ENCODE data around the gene AASDH. TPM values are rescaled to one million over a fixed set of nuclear protein-coding genes. Genes with fewer than 3 reads are reported as not detected.

AASDH gene
- total RNA-seq, 1 donor from 2014 or later: 9.6 TPM

GRCh38 chr4:56320293-56320692 lies 67.0 kb downstream of the AASDH start:
- no peak overlapping the region for H3K4me3 Mint-ChIP-seq (ENCODE audit: unreplicated experiment)
- H3K27me3 Mint-ChIP-seq (ENCODE audit: unreplicated experiment): peaks cover 3% of the 10 kb centered on the region
- no peaks in the 10 kb centered on the region for H3K4me1 Mint-ChIP-seq (ENCODE audit: unreplicated experiment)
- DNase-seq (ENCODE audit: low spot score): no peak
- H3K36me3 Mint-ChIP-seq (ENCODE audit: low read depth, unreplicated experiment): peaks cover 16% of the 10 kb centered on the region
- TF ChIP-seq CTCF (IDR thresholded peaks at IDR 0.05; ENCODE audit: unreplicated experiment): no peak
- no peaks in the 10 kb centered on the region for H3K9me3 Mint-ChIP-seq (ENCODE audit: unreplicated experiment)
- H3K27ac Mint-ChIP-seq (ENCODE audit: unreplicated experiment): no peak overlapping the region

- H3K4me1 Mint-ChIP-seq (ENCODE audit: unreplicated experiment): no peaks in the 10 kb centered on the region
- no peak overlapping the region for H3K27ac Mint-ChIP-seq (ENCODE audit: unreplicated experiment)
- peaks cover 10% of the 10 kb centered on the region for H3K27me3 Mint-ChIP-seq (ENCODE audit: unreplicated experiment)
- no peak for DNase-seq (ENCODE audit: low spot score)
- H3K4me3 Mint-ChIP-seq (ENCODE audit: unreplicated experiment): no peak overlapping the region
- TF ChIP-seq CTCF (IDR thresholded peaks at IDR 0.05; ENCODE audit: unreplicated experiment): no peak
- peaks cover 26% of the 10 kb centered on the region for H3K36me3 Mint-ChIP-seq (ENCODE audit: low read depth, unreplicated experiment)
- H3K9me3 Mint-ChIP-seq (ENCODE audit: unreplicated experiment): no peaks in the 10 kb centered on the region
Observed at GRCh38 chr4:56318555-56318954, 68.7 kb downstream of the AASDH start.

GRCh38 chr4:56317749-56318148 lies 69.5 kb downstream of the AASDH start:
- Mint-ChIP-seq H3K27me3 (ENCODE audit: unreplicated experiment) (peaks cover 10% of the 10 kb centered on the region), H3K36me3 (ENCODE audit: low read depth, unreplicated experiment) (peaks cover 27% of the 10 kb centered on the region), H3K4me1 (ENCODE audit: unreplicated experiment) (no peaks in the 10 kb centered on the region), H3K27ac (ENCODE audit: unreplicated experiment) (no peak overlapping the region), H3K9me3 (ENCODE audit: unreplicated experiment) (no peaks in the 10 kb centered on the region), H3K4me3 (ENCODE audit: unreplicated experiment) (no peak overlapping the region)
- TF ChIP-seq CTCF (IDR thresholded peaks at IDR 0.05; ENCODE audit: unreplicated experiment): no peak
- no peak for DNase-seq (ENCODE audit: low spot score)

GRCh38 chr4:56316011-56316650 lies 71.2 kb downstream of the AASDH start:
- Mint-ChIP-seq H3K9me3 (ENCODE audit: unreplicated experiment) (no peaks in the 10 kb centered on the region), H3K4me3 (ENCODE audit: unreplicated experiment) (no peak overlapping the region), H3K27me3 (ENCODE audit: unreplicated experiment) (peaks cover 10% of the 10 kb centered on the region), H3K4me1 (ENCODE audit: unreplicated experiment) (no peaks in the 10 kb centered on the region), H3K27ac (ENCODE audit: unreplicated experiment) (no peak overlapping the region), H3K36me3 (ENCODE audit: low read depth, unreplicated experiment) (peaks cover 28% of the 10 kb centered on the region)
- TF ChIP-seq CTCF (IDR thresholded peaks at IDR 0.05; ENCODE audit: unreplicated experiment): no peak
- DNase-seq (ENCODE audit: low spot score): no peak

GRCh38 chr4:56315543-56315942 lies 71.7 kb downstream of the AASDH start:
- H3K4me1 Mint-ChIP-seq (ENCODE audit: unreplicated experiment): no peaks in the 10 kb centered on the region
- DNase-seq (ENCODE audit: low spot score): no peak
- H3K36me3 Mint-ChIP-seq (ENCODE audit: low read depth, unreplicated experiment): peaks cover 27% of the 10 kb centered on the region
- H3K4me3 Mint-ChIP-seq (ENCODE audit: unreplicated experiment): no peak overlapping the region
- no peak for TF ChIP-seq CTCF (IDR thresholded peaks at IDR 0.05; ENCODE audit: unreplicated experiment)
- no peaks in the 10 kb centered on the region for H3K9me3 Mint-ChIP-seq (ENCODE audit: unreplicated experiment)
- no peak overlapping the region for H3K27ac Mint-ChIP-seq (ENCODE audit: unreplicated experiment)
- peaks cover 10% of the 10 kb centered on the region for H3K27me3 Mint-ChIP-seq (ENCODE audit: unreplicated experiment)

Measured in endothelial cell (in vitro differentiated cells).